ENCODE results near the gene TFAP2E. TPM values are rescaled to one million over a fixed set of nuclear protein-coding genes. Genes with fewer than 3 reads are reported as not detected.
A peak's percentile ranks its signal among the peaks of the same experiment; 100 is the strongest.
"Not testable (repeated sequence)": the region's sequence is repeated elsewhere in the genome, so short reads cannot be mapped to it uniquely, and the experiment has no call there.

The TFAP2E gene
- total RNA-seq, 2 donors from 2014 or later: 4.7 TPM; not detected in 1

- Histone ChIP-seq H3K36me3 (no peaks in the 10 kb centered on the region), H3K9me3 (no peaks in the 10 kb centered on the region), H3K4me1 (ENCODE audit: control insufficient read depth in 1 of 2, low read depth in 2 of 2) (peaks cover 3 to 34% of the 10 kb centered on the region in 2 donors), H3K4me3 (peak overlapping the region; percentile 75), H3K27me3 (replicated peaks; ENCODE audit: insufficient read depth) (peaks cover 5% of the 10 kb centered on the region), H3K27ac (no peak overlapping the region)
- DNase-seq (ENCODE audit: low spot score): no peak
- no peak for TF ChIP-seq CTCF (IDR thresholded peaks at IDR 0.05)
- no peak for ATAC-seq (ENCODE audit: insufficient number of reproducible peaks, low FRiP score, low read depth)
These were observed 4.2 kb downstream of the TFAP2E start for GRCh38 chr1:35577071-35577998.

- no peaks in the 10 kb centered on the region for H3K36me3 ChIP-seq
These were observed 7.9 kb downstream of the TFAP2E start for GRCh38 chr1:35580949-35581388.

GRCh38 chr1:35581621-35582020 lies 8.5 kb downstream of the TFAP2E start:
- H3K27me3 ChIP-seq (replicated peaks; ENCODE audit: insufficient read depth); H3K27ac ChIP-seq; DNase-seq (ENCODE audit: low spot score); H3K4me3 ChIP-seq; H3K36me3 ChIP-seq; ATAC-seq (ENCODE audit: insufficient number of reproducible peaks, low FRiP score, low read depth); H3K9me3 ChIP-seq: not testable (repeated sequence)
- H3K4me1 ChIP-seq (ENCODE audit: control insufficient read depth in 1 of 2, low read depth in 2 of 2): peaks cover 0 to 20% of the 10 kb centered on the region in 2 donors

More at GRCh38 chr1:35580949-35581388, 7.9 kb downstream of the TFAP2E start:
- Histone ChIP-seq H3K27ac (no peak overlapping the region), H3K9me3 (no peaks in the 10 kb centered on the region), H3K4me3 (no peak overlapping the region), H3K4me1 (ENCODE audit: control insufficient read depth in 1 of 2, low read depth in 2 of 2) (peaks cover 0 to 20% of the 10 kb centered on the region in 2 donors), H3K27me3 (replicated peaks; ENCODE audit: insufficient read depth) (peaks cover 5% of the 10 kb centered on the region)
- ATAC-seq (ENCODE audit: insufficient number of reproducible peaks, low FRiP score, low read depth) (no peak), DNase-seq (ENCODE audit: low spot score) (no peak)
- TF ChIP-seq CTCF (IDR thresholded peaks at IDR 0.05): no peak

GRCh38 chr1:35585281-35585680 lies 12.2 kb downstream of the TFAP2E start:
- ATAC-seq (ENCODE audit: insufficient number of reproducible peaks, low FRiP score, low read depth) (no peak), DNase-seq (ENCODE audit: low spot score) (no peak)
- no peak overlapping the region for H3K27ac ChIP-seq
- no peaks in the 10 kb centered on the region for H3K9me3 ChIP-seq
- H3K36me3 ChIP-seq: no peaks in the 10 kb centered on the region
- H3K27me3 ChIP-seq (replicated peaks; ENCODE audit: insufficient read depth): no peaks in the 10 kb centered on the region
- TF ChIP-seq CTCF (IDR thresholded peaks at IDR 0.05): no peak
- no peak overlapping the region for H3K4me3 ChIP-seq
- H3K4me1 ChIP-seq (ENCODE audit: control insufficient read depth in 1 of 2, low read depth in 2 of 2): no peaks in the 10 kb centered on the region

GRCh38 chr1:35585805-35586204 lies 12.7 kb downstream of the TFAP2E start:
- H3K9me3 ChIP-seq; DNase-seq (ENCODE audit: low spot score); H3K4me1 ChIP-seq (ENCODE audit: control insufficient read depth in 1 of 2, low read depth in 2 of 2); H3K27ac ChIP-seq; ATAC-seq (ENCODE audit: insufficient number of reproducible peaks, low FRiP score, low read depth); H3K4me3 ChIP-seq; H3K36me3 ChIP-seq; H3K27me3 ChIP-seq (replicated peaks; ENCODE audit: insufficient read depth): not testable (repeated sequence)

- no peak overlapping the region for H3K27ac ChIP-seq
- no peaks in the 10 kb centered on the region for H3K9me3 ChIP-seq
- H3K36me3 ChIP-seq: no peaks in the 10 kb centered on the region
- ATAC-seq (ENCODE audit: insufficient number of reproducible peaks, low FRiP score, low read depth) (no peak), DNase-seq (ENCODE audit: low spot score) (no peak)
- TF ChIP-seq CTCF (IDR thresholded peaks at IDR 0.05): no peak
- no peaks in the 10 kb centered on the region for H3K4me1 ChIP-seq (ENCODE audit: control insufficient read depth in 1 of 2, low read depth in 2 of 2)
- H3K4me3 ChIP-seq: no peak overlapping the region
- H3K27me3 ChIP-seq (replicated peaks; ENCODE audit: insufficient read depth): no peaks in the 10 kb centered on the region
These were observed 13.7 kb downstream of the TFAP2E start for GRCh38 chr1:35586808-35587207.
